PFSK-1 (cell line): ENCODE data around the gene SEC11C.

Experiments
- FOXP2 ChIP-seq: optimal IDR thresholded peaks from 2 replicates; pipeline ENCODE3; 2011; ENCODE audit warnings: borderline replicate concordance, control low read depth, inconsistent platforms; ENCODE audit not compliant: insufficient read depth; ENCODE audit errors: extremely low read length, extremely low read depth
- POLR2AphosphoS5 ChIP-seq: IDR thresholded peaks from 2 replicates; pipeline ENCODE4 v1.6.1; 2012; ENCODE audit warnings: low read depth, mild to moderate bottlenecking, control low read depth, low read length, moderate library complexity
- REST ChIP-seq, 2 experiments: IDR thresholded peaks; 2 replicates each; pipeline versions ENCODE4 v1.6.1 to v1.8.0; 2011 to 2012; ENCODE audit warnings: low read depth in 2 of 2, low read length in 2 of 2, control low read depth in 1 of 2, inconsistent platforms in 1 of 2, mild to moderate bottlenecking in 1 of 2, moderate library complexity in 1 of 2; ENCODE audit not compliant: insufficient read depth in 1 of 2
- SIN3A ChIP-seq: IDR thresholded peaks from 2 replicates; pipeline ENCODE4 v1.6.1; 2012; ENCODE audit warnings: mild to moderate bottlenecking, low read length, moderate library complexity, borderline replicate concordance; ENCODE audit not compliant: insufficient read depth
- TAF1 ChIP-seq: IDR thresholded peaks from 2 replicates; pipeline ENCODE4 v1.6.1; 2012; ENCODE audit warnings: low read length, control low read depth, borderline replicate concordance; ENCODE audit not compliant: insufficient read depth

Gene SEC11C

GRCh38 chr18:59182673-59183072 is 43.0 kb downstream of the SEC11C start:
- TF ChIP-seq POLR2AphosphoS5 = no peak
- no peak for TF ChIP-seq TAF1
- TF ChIP-seq FOXP2 = no peak
- TF ChIP-seq REST (IDR thresholded peaks at IDR 0.05; ENCODE audit: insufficient read depth in 1 of 2, low read depth in 2 of 2, low read length in 2 of 2) = no peak
- no peak for TF ChIP-seq SIN3A

GRCh38 chr18:59189008-59189407 is 49.3 kb downstream of the SEC11C start:
- no peak for TF ChIP-seq FOXP2
- no peak for TF ChIP-seq TAF1
- TF ChIP-seq SIN3A = no peak
- TF ChIP-seq REST (IDR thresholded peaks at IDR 0.05; ENCODE audit: insufficient read depth in 1 of 2, low read depth in 2 of 2, low read length in 2 of 2) = no peak
- no peak for TF ChIP-seq POLR2AphosphoS5

- no peak for TF ChIP-seq FOXP2
- TF ChIP-seq POLR2AphosphoS5 = no peak
- no peak for TF ChIP-seq TAF1
- no peak for TF ChIP-seq SIN3A
- TF ChIP-seq REST (IDR thresholded peaks at IDR 0.05; ENCODE audit: insufficient read depth in 1 of 2, low read depth in 2 of 2, low read length in 2 of 2) = no peak
Measured at GRCh38 chr18:59189746-59190145, 50.1 kb downstream of the SEC11C start.

- no peak for TF ChIP-seq REST (IDR thresholded peaks at IDR 0.05; ENCODE audit: insufficient read depth in 1 of 2, low read depth in 2 of 2, low read length in 2 of 2)
- no peak for TF ChIP-seq TAF1
- TF ChIP-seq FOXP2 = no peak
- TF ChIP-seq POLR2AphosphoS5 = no peak
- TF ChIP-seq SIN3A = no peak
Measured at GRCh38 chr18:59196161-59196725, 56.6 kb downstream of the SEC11C start.

GRCh38 chr18:59197636-59198035 is 58.0 kb downstream of the SEC11C start:
- TF ChIP-seq POLR2AphosphoS5 (no peak), SIN3A (no peak), REST (IDR thresholded peaks at IDR 0.05; ENCODE audit: insufficient read depth in 1 of 2, low read depth in 2 of 2, low read length in 2 of 2) (no peak), FOXP2 (no peak), TAF1 (no peak)
